Measurements from ENCODE around the gene SMCO2. TPM values are rescaled to one million over a fixed set of nuclear protein-coding genes. Genes with fewer than 3 reads are reported as not detected.

Gene SMCO2
- total RNA-seq, 4 donors from 2014 or later: 1.4 to 3.8 (median 1.5) TPM; not detected in 1

- Histone ChIP-seq H3K36me3 (no peaks in the 10 kb centered on the region), H3K27me3 (no peaks in the 10 kb centered on the region), H3K4me3 (no peak overlapping the region), H3K4me1 (peaks cover 0 to 13% (median 3%) of the 10 kb centered on the region in 3 donors), H3K9me3 (no peaks in the 10 kb centered on the region), H3K27ac (no peak overlapping the region)
- intact Hi-C loops (cut with DNase I): loop anchor here (10.0 kb wide), 2 partner anchors 78 to 132 kb away; no protein-coding TSS in a partner anchor
- no peak for TF ChIP-seq CTCF (IDR thresholded peaks at IDR 0.05)
- TF ChIP-seq POLR2A (IDR thresholded peaks at IDR 0.05): no peak
- no peak for DNase-seq
- 89 to 91% methylated on average over 7 of the region's 7 CpGs for WGBS, 2 donors
Measured at GRCh38 chr12:27513155-27513824, 66.8 kb downstream of the SMCO2 start.

- Histone ChIP-seq H3K4me3 (no peak overlapping the region), H3K4me1 (peaks cover 0 to 17% (median 3%) of the 10 kb centered on the region in 3 donors), H3K36me3 (no peaks in the 10 kb centered on the region), H3K27ac (no peak overlapping the region), H3K9me3 (no peaks in the 10 kb centered on the region), H3K27me3 (no peaks in the 10 kb centered on the region)
- WGBS, 2 donors: 76 to 84% methylated on average over 9 of the region's 9 CpGs
- no peak for DNase-seq
- TF ChIP-seq CTCF (IDR thresholded peaks at IDR 0.05) (no peak), POLR2A (IDR thresholded peaks at IDR 0.05) (no peak)
- intact Hi-C loops (cut with DNase I): loop anchor here (10.0 kb wide), 2 partner anchors 81 to 129 kb away; no protein-coding TSS in a partner anchor
Measured at GRCh38 chr12:27515671-27516070, 69.1 kb downstream of the SMCO2 start.

GRCh38 chr12:27516625-27517024 is 70.1 kb downstream of the SMCO2 start:
- no peaks in the 10 kb centered on the region for H3K36me3 ChIP-seq
- H3K4me3 ChIP-seq: no peak overlapping the region
- H3K9me3 ChIP-seq: no peaks in the 10 kb centered on the region
- H3K4me1 ChIP-seq: peaks cover 0 to 18% (median 3%) of the 10 kb centered on the region in 3 donors
- no peak for TF ChIP-seq CTCF (IDR thresholded peaks at IDR 0.05)
- no peak for TF ChIP-seq POLR2A (IDR thresholded peaks at IDR 0.05)
- WGBS, 2 donors: 34 to 47% methylated on average over 4 of the region's 4 CpGs
- H3K27ac ChIP-seq: no peak overlapping the region
- no peak for DNase-seq
- intact Hi-C loops (cut with DNase I): loop anchor here (10.0 kb wide), 2 partner anchors 82 to 128 kb away; no protein-coding TSS in a partner anchor
- H3K27me3 ChIP-seq: no peaks in the 10 kb centered on the region

GRCh38 chr12:27517546-27517945 is 71.0 kb downstream of the SMCO2 start:
- DNase-seq: no peak
- Histone ChIP-seq H3K36me3 (no peaks in the 10 kb centered on the region), H3K4me1 (peaks cover 0 to 14% (median 3%) of the 10 kb centered on the region in 3 donors), H3K27me3 (no peaks in the 10 kb centered on the region), H3K9me3 (no peaks in the 10 kb centered on the region), H3K27ac (no peak overlapping the region), H3K4me3 (no peak overlapping the region)
- intact Hi-C loops (cut with DNase I): loop anchor here (10.0 kb wide), 2 partner anchors 83 to 127 kb away; no protein-coding TSS in a partner anchor
- TF ChIP-seq POLR2A (IDR thresholded peaks at IDR 0.05) (no peak), CTCF (IDR thresholded peaks at IDR 0.05) (no peak)
- 92 to 96% methylated on average over 3 of the region's 3 CpGs for WGBS, 2 donors

GRCh38 chr12:27517961-27518665 is 71.6 kb downstream of the SMCO2 start:
- Histone ChIP-seq H3K4me1 (peaks cover 0 to 19% (median 4%) of the 10 kb centered on the region in 3 donors), H3K4me3 (no peak overlapping the region), H3K27me3 (no peaks in the 10 kb centered on the region), H3K27ac (no peak overlapping the region), H3K9me3 (no peaks in the 10 kb centered on the region), H3K36me3 (no peaks in the 10 kb centered on the region)
- intact Hi-C loops (cut with DNase I): loop anchor here (10.0 kb wide), 2 partner anchors 83 to 127 kb away; no protein-coding TSS in a partner anchor
- 69% methylated on average over 7 of the region's 7 CpGs for WGBS, 2 donors
- no peak for TF ChIP-seq POLR2A (IDR thresholded peaks at IDR 0.05)
- TF ChIP-seq CTCF (IDR thresholded peaks at IDR 0.05): no peak
- no peak for DNase-seq

Measured in esophagus squamous epithelium (tissue), 5 donors.